GM21576 (cell line): Measurements from ENCODE around the gene PICALM.

Experiments used
- ATAC-seq: cut with Tn5 transposase; IDR thresholded peaks from one replicate; pipeline ENCODE4 v1.9.1; 2021; ENCODE audit warnings: mild to moderate bottlenecking, moderate library complexity; ENCODE audit not compliant: unreplicated experiment

Gene PICALM

GRCh38 chr11:86052693-86053641 lies 15.9 kb downstream of the PICALM start:
- no peak for ATAC-seq

GRCh38 chr11:86050196-86050709 lies 18.6 kb downstream of the PICALM start:
- ATAC-seq = no peak

- no peak for ATAC-seq
These were observed 21.5 kb downstream of the PICALM start for GRCh38 chr11:86047275-86047991.

GRCh38 chr11:86046116-86046515 lies 22.8 kb downstream of the PICALM start:
- no peak for ATAC-seq

- ATAC-seq = no peak
These were observed 24.9 kb downstream of the PICALM start for GRCh38 chr11:86043765-86044503.

GRCh38 chr11:86041975-86042378 lies 26.9 kb downstream of the PICALM start:
- peak; percentile 59 for ATAC-seq

- no peak for ATAC-seq
These were observed 27.7 kb downstream of the PICALM start for GRCh38 chr11:86040919-86041850.

GRCh38 chr11:86039094-86039493 lies 29.8 kb downstream of the PICALM start:
- ATAC-seq = no peak

- no peak for ATAC-seq
These were observed 31.1 kb downstream of the PICALM start for GRCh38 chr11:86037743-86038142.

- no peak for ATAC-seq
These were observed 33.0 kb downstream of the PICALM start for GRCh38 chr11:86035920-86036319.

- no peak for ATAC-seq
These were observed 33.7 kb downstream of the PICALM start for GRCh38 chr11:86035164-86035563.

- no peak for ATAC-seq
These were observed 34.2 kb downstream of the PICALM start for GRCh38 chr11:86034710-86035109.

- peak; percentile 64 for ATAC-seq
These were observed 47.5 kb downstream of the PICALM start for GRCh38 chr11:86021377-86021776.

GRCh38 chr11:86018249-86018648 lies 50.6 kb downstream of the PICALM start:
- ATAC-seq = no peak

GRCh38 chr11:86016451-86016850 lies 52.4 kb downstream of the PICALM start:
- no peak for ATAC-seq

- no peak for ATAC-seq
These were observed 53.2 kb downstream of the PICALM start for GRCh38 chr11:86015699-86016098.

- no peak for ATAC-seq
These were observed 54.7 kb downstream of the PICALM start for GRCh38 chr11:86014221-86014620.

- ATAC-seq = no peak
These were observed 55.2 kb downstream of the PICALM start for GRCh38 chr11:86013713-86014112.

- ATAC-seq = no peak
These were observed 57.7 kb downstream of the PICALM start for GRCh38 chr11:86011175-86011574.

- no peak for ATAC-seq
These were observed 65.2 kb downstream of the PICALM start for GRCh38 chr11:86003654-86004053.
